Erythroblast (primary cell): Measurements from ENCODE around the gene CEACAM3.

Experiments
- GATA1 ChIP-seq: IDR thresholded peaks from 2 replicates; pipeline ENCODE4 v1.6.1; 2011; ENCODE audit warnings: low read depth, mild to moderate bottlenecking, control low read depth, low read length, moderate library complexity
- POLR2A ChIP-seq: IDR thresholded peaks from 2 replicates; pipeline ENCODE4 v1.6.1; 2011; ENCODE audit warnings: mild to moderate bottlenecking, low read length

GRCh38 chr19:41796362-41796761 is at the start of gene CEACAM3:
- TF ChIP-seq POLR2A = no peak
- TF ChIP-seq GATA1 = no peak
